Measurements from ENCODE around the gene ARHGAP10.
A peak's percentile ranks its signal among the peaks of the same experiment; 100 is the strongest.

The ARHGAP10 gene, protein sequence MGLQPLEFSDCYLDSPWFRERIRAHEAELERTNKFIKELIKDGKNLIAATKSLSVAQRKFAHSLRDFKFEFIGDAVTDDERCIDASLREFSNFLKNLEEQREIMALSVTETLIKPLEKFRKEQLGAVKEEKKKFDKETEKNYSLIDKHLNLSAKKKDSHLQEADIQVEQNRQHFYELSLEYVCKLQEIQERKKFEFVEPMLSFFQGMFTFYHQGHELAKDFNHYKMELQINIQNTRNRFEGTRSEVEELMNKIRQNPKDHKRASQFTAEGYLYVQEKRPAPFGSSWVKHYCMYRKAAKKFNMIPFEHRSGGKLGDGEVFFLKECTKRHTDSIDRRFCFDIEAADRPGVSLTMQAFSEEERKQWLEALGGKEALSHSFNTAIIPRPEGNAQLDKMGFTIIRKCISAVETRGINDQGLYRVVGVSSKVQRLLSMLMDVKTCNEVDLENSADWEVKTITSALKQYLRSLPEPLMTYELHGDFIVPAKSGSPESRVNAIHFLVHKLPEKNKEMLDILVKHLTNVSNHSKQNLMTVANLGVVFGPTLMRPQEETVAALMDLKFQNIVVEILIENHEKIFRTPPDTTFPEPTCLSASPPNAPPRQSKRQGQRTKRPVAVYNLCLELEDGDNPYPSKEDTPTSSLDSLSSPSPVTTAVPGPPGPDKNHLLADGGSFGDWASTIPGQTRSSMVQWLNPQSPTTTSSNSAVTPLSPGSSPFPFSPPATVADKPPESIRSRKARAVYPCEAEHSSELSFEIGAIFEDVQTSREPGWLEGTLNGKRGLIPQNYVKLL
- 14.7 to 22.5 (median 21.1) reads per million in 4 experiments for total RNA-seq

DNA sequence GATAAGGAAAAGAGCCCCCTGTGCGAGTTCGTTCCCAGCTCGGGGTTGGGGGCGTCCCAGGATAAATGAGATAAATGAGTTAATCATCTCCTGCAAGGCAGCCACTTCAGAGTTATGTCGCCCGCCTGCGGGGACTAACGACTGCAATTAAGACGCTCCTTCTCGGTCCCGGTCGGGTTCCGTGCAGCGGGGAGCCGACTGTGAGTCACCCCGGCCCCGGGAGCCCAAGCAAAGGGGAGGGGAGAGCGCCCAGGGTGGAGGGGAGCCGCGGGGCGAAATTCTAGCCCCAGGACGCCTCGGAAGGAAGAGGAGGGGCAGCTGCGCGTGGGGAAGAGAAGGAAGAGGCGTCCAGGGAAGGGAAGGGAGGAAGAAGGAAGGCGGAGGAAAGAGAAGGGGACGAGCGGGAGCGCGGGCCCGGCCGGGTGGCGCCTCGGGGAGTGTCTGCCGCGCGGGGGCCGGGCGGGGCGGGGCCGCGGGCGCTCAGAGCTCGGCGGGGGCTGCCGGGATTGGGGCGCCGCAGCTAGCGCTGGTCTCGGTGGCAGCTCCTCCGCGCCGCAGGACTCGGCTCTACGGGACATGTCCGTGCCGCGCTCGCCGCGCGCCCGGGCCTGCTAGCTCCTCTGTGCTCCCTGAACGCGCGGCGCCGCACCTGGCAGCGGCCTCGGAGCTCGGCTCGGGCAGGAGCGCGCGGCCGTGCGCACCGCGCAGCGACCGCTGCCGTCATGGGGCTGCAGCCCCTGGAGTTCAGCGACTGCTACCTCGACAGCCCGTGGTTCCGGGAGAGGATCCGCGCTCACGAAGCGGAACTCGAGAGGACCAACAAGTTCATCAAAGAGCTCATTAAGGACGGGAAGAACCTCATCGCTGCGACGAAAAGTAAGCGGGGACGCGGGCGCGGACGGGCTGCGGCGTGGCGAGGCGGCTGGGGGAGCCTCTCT is at the start of gene ARHGAP10:
Gene ARHGAP10 (plus strand): TSS at position 509 of the 938 bp plus-strand sequence. CDS start 214 bp downstream, at position 723.
- DNase-seq, result peak; percentile 32

DNA sequence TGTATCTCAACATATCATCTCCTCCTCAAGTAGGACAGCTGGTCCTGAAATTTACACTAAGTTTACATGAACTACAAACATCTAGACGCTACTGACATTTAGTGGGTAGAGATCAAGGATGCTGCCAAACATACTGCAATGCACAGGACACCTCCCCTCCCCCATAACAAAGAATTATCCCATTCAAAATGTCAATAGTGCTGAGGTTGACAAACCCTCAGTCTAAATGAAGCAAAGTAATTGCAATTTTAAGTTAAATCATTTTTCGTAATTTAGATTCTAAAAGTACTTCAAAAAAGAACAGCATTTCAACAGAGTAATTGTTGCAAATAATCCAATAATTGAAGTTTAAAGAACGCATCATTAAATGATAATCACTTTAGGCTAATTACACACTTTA is 49.1 kb upstream of the ARHGAP10 start:
- DNase-seq, result no peak

DNA sequence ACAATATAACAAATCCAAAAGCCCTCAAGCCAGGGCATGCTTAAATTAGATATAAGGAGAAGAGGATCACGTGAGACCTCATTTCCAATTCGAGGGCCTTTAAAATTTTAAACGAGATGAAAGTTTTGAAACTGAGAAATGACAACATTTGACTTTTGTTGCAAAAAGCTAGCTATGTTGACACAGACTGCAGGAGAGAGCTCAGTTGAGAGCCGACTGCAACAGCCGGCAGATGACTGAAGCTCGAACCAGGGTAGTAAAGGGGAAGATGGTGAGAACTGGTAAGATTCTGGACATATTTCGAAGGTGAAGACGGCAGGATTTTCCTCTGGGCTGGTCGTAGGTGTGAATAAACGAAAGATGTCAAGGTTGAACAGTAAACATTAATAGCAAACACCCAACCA is 48.7 kb upstream of the ARHGAP10 start:
- DNase-seq, result no peak

DNA sequence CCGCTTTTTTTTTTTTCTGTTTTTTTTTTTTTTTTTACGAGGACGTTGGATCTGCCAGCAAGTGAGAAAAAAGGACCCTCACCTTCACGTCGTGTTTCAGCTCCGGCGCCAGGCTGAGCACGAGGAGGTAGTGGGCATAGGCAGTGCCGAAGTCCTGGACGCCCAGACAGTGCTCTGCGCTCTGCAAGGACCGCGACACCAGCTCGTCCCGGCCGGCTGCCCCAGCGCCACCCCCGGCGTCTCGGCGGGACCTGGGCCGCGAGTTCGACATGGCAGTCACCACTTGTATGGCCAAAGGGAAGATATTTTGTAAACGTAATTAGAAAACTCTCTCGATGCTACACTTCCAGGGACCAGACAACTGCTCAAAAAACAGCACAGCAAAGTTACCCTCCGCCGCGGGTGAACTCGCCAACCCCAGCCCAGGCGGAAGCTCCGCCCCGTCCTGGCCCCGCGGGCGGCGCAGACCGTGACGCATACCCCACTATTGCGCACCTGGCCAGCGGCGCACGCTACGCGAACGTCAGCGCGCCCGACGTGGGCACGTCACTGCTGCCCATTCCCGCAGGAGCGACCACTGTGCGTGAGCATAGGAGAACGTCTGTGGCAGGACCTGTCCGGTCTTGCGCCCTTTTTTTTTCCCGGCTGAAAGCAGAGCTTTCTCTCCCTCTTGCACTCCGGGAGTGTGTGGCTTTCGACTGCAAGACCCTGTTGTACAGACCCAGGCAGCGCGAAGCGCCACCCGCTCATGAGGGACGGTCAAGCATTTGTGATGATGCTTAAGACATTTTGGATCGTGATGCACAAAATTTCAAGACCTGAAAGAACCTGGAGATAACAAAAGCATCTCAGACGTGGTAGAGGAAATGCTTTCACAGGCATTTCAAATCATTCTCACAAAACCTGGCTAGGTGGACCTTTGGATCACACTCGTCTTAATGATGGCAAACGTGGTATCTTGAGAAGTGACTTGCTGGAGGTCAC is 47.9 kb upstream of the ARHGAP10 start, which contains the start of gene PRMT9:
Gene PRMT9 (minus strand): TSS at position 447 of the 984 bp plus-strand sequence. CDS start 176 bp downstream, at position 271.
- DNase-seq, result peak; percentile 75

DNA sequence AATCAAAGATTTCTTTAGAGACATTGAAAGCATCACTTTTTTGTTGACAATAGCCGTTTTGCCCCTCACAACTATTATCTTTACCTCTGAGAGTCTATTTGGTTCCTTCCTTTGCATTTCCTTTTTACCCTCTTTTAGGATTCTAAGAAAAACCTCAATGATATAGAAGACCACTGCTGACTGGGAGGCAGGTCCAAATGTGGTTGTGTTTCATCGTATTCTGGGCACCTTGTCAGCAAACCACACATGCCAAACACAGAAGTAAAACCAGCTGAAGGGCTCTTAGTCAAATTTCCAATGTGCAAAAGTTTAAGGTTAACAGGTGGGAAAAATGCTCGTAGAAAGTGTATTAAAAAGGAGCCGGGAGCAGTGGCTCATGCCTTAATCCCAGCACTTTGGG is 42.8 kb upstream of the ARHGAP10 start:
- no peak for DNase-seq

DNA sequence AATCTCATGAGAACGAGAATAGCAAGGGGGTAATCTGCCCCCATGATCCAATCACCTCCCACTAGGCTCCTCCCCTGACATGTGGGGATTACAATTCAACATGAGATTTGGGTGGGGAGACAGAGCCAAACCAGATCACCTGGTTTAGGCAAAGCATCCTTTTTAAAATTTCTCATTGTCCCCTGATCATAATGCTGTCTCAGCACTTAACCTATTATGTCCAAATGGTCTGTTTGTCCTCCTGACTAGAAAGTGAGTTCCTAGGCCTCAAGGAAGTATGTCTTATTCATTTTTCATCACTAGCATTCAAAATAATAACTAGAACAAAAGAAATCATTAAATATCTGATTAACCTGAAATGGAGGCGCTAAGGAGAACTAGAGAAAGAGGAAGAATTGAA is 40.1 kb upstream of the ARHGAP10 start:
- no peak for DNase-seq

DNA sequence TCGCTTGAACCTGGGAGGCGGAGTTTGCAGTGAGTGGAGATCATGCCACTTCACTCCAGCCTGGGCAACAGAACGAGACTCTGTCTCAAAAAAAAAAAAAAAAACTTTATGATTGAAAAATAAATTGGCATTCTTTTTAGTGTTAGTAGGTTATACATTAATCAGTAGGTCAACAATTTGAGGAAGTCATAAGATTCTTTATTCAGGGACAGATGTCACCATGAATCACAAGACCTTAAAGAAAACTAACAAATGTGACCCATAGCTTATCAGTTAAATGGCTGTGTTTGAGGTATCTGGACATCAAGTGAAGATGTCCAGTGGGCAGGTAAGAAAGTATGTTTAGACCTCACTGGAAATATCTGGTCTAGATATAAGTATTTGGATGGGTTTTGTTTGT is 38.7 kb upstream of the ARHGAP10 start:
- no peak for DNase-seq

DNA sequence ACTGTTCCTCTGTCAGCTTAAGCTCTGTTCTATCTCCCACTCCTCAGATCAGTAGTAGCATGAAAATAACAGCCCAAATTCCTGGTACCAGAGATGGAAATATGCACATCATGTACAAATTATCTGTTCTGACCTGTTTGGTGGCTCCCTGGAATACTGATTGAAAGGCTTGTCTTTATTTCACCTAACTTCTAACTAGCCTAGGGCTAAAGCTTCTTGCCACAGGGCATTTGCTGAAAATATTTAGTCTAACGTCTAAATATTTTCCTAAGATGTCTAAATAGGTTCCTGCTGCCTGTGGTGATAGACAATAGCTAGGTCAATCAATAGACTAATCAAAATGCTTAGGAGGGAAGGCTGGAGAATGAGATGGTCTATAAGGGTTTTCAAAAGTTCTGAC is 35.0 kb upstream of the ARHGAP10 start:
- DNase-seq, result no peak

DNA sequence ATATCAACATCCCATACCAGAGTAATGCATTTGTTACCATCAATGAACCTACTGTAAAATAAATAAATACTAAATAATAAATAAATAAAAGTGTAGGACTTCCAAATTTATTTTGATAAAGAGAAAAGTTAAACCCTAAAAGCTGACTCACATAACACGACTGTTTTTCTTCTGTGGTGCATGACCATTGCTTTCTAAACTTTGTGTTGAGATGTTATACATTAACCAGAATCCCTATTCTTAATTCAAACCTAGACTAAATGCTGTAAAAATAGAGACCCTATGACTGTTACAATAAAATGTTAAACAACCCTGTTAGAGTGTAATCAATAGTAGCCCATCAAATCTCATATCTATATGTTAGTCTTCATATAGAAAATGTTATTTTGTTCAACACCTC is 27.0 kb upstream of the ARHGAP10 start:
- DNase-seq, result no peak

DNA sequence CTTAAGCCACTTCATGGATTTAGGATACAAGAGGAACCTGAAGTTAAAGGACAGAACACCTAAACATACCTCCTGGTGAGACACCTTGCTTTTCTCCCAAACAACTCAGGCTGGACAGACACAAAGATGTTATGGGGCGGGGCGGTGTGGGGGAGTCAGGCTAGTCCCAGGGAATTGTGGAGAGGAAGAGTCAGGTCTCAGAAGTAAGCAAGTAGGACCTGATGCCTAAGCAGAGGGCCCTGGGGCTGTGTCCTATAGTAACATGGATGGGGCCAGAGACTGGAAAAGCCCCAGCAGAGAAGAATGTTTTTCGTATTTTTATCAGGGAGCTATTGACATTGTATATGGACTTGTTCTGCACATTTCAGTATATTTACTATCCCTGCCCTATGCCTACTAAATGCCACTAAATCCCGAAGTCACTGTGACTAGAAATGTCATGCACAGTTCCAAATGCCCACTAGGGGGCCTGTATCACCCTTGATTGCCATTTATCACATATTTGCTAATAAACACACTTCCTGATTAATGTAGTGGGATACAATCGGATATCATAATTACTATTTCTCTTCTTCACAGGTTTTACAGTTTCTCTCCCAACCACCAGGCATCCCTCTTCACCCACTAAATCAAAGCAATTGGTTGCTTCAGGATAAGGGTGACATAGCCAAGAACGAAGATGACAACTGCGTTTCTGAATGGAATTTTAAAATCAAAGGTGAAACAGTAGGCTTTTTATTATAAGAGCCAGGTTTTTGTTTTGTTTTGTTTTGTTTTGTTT is 23.8 kb upstream of the ARHGAP10 start:
- peak; percentile 24 for DNase-seq

DNA sequence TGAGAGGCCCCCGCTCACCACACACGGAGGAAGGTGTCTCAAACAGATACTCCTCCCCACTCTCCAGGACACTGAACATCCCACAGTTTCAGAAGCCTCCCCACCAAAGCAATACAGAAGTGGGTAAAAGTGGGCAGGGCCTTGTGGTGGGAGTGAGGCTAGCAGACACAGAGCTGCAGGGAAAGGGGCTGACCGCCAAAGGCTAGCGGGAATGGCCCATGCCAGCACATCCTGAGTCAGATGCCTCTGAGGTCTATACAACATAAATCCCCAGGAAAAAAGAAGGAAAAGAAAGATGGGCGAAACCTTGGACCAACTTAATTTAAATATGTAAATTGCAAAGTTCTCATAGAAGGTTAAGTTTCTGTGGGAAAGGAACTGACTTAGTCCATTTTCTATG is 21.9 kb upstream of the ARHGAP10 start:
- no peak for DNase-seq

DNA sequence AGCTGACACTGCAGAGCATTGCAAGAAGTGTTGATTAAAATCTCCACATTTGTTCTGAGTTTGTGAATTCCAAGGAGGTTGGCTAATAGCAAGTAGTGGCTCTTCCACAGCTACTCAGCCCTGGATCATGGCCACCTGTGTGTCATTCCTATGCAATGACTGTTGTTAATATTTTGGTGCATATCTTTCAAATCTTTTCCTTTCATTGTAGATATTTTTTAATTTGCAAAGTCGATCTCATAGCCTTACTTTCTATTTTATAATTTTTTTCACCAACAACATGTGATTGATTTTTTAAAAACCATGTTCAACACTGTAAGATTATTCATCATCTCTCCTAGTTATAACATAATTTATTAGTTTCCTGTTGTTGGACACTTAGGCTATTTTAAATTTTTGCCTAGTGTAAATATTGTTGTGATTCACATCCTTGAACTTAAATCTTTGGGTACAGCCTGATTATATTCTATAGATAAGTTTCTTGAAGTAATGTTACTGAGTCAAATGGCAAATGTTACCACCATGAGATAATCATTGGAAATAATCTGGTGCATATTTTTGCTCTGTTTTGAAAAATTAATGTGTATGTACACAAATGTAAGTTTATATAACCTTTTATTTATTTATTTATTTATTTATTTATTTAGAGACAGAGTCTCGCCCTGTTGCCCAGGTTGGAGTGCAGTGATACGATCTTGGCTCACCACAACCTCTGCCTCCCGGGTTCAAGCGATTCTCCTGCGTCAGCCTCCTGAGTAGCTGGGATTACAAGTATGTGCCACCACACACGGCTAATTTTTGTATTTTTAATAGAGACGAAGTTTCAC is 17.1 kb upstream of the ARHGAP10 start:
- DNase-seq, result no peak

DNA sequence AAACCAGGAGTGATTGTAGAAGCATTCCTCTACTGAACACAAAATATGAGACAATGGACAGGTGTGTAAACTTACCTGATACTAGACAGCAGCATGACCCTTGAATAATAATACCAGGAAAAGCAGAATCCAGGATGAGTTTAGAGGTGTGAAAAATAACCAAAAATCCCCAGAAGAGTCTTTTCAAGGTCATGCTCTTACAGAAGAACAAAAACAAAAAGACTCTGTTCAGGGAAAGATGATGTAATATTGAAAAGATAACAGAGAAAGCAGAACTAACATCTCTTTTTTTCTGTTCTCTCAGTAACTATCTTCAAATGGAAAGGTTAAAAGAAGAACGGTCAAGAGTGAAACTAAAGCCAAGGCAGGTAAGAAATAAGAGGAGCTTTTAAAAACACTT is 14.0 kb upstream of the ARHGAP10 start:
- DNase-seq, result no peak

DNA sequence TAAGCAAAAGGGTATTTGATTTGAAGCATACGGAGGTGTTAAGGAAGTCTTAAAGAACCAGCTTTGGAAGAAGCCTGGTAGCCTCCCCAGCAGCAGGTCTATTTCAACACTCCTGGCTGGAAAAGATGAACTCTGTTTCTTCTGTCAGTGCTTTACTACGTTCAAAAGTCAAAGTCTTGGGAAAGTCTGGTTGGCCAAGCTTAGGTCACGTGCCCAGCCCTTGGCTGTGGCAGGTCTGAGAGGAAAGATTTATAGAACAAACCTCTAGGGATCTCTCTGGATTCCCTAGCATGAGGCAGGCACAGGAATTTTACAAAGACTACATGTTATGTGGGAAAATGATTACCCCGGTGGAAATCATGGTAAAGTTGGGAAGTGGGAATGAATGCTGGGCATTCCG is 8.6 kb upstream of the ARHGAP10 start:
- no peak for DNase-seq

DNA sequence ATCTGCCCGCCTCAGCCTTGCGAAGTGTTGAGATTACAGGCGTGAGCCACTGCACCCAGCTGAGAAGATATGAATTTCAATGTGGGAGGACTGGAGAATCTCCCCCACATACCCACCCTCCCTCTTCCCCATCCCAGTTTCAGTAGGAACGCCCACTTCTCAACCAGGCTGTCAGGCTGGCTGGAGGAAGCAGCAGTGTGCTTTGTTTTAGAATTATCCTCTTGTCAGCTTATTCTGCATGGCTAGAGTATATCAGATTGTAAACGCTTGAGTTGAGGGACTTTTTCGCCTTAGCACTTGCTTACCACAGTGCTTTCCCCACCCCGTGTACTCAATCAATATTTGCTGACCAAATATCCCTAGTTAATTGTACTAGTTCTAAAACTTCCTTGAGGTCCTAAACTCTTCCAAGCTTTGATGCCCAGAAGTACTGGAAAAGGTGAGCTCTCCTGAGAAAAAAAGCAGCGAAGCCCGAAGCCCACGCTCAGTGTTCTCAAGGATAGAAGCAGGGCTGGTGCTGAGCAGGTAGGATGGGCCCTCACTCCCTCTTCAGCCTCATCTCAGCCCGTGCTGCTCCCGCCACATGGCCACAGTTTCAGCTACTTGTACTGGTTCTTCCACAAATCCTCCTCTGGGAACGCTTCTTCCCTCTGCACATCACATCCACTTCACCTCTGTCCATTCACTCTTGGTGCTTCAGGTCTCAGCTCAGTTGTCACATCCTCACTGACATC is 7.3 kb upstream of the ARHGAP10 start:
- DNase-seq, result no peak

DNA sequence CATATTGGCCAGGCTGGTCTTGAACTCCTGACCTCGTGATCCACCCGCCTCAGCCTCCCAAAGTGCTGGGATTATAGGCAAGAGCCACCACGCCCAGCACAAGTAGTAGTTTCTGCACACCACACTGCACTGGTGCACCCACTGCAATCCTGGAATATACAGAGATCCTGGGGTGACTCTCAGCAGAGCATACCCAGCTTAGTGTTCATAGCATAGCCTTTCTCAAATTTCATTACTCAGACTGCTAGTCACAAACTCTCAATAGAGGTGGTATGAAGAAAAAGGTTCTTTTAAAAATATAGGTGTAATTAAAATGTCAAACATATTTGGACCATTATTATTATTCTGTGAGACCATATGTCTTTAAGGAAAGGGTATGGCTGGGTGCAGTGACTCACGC is 6.2 kb upstream of the ARHGAP10 start:
- DNase-seq, result no peak

DNA sequence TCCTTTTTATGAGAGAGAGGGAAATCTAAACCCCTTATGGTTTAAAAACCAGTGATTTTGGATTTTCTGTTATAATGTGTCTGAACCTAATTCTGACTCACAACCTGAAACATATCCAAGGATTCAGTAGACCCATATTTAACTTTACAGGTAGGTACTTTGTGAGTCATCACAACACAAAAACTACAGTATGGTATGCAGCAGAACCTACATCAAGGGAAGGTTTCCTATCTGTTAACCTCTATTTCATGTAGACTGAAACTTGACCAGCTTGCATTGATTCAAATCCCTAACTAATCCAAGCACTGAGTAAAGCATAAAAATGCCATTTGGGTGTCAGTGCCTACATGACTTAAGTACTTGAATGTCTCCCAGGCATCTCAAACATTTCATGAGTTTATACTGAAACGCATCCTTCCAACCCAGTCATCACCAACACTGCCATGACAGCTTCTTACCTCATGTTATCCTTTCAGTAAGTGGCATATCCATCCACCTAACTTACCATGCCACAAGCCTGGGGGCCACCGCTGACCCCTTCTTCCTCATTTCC is 4.3 kb upstream of the ARHGAP10 start:
- no peak for DNase-seq

DNA sequence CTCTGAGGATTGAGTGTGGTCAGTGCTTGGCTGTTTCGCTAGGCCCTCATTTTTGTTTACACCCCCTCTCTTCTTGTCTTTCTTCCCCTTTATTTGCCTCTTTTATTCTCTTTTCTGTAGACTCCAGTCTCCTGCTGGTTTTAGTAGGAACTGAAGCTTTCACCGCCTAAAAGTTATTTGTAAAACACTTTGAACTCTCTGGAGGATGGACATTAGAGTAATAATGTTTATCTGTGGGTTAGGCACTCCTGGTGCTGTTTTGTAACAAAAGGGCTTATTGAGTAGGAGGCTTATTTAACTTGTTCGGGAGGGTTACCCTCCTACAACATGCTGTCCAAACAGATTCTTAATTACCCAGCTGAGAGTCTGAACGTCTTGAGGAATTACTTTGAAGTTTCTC is 1.6 kb upstream of the ARHGAP10 start:
- DNase-seq, result no peak

Measured in effector CD8-positive, alpha-beta T cell (primary cell).